GM12874 (cell line): ENCODE results near the gene TLR8.

ENCODE experiments used
- TF ChIP-seq, protein P1 (sequence below): IDR thresholded peaks from 2 replicates; pipeline ENCODE4 v1.5.1; 2011; ENCODE audit warnings: low read depth, mild to moderate bottlenecking, control low read depth, low read length, moderate library complexity; ENCODE audit not compliant: insufficient read depth

The TLR8 gene

DNA sequence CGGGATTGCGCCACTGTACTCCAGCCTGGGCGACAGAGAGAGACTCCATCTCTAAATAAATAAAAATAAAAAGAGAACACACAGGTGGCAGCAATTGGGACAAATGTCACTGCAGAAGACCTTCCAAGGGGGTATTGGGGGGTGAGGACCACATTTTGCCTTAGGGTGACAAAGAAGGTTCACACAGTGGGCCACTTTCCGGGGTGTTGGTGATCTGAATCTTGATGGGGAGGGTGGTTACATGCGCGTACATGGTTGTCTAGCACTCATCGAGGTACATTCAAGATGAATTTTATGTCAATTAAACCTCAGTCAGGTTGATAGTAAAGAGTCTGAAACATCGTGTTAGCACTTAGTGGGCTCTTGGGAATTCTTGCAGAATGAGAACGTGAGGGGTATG, 48.0 kb downstream of the TLR8 start:
- TF ChIP-seq, protein P1, sequence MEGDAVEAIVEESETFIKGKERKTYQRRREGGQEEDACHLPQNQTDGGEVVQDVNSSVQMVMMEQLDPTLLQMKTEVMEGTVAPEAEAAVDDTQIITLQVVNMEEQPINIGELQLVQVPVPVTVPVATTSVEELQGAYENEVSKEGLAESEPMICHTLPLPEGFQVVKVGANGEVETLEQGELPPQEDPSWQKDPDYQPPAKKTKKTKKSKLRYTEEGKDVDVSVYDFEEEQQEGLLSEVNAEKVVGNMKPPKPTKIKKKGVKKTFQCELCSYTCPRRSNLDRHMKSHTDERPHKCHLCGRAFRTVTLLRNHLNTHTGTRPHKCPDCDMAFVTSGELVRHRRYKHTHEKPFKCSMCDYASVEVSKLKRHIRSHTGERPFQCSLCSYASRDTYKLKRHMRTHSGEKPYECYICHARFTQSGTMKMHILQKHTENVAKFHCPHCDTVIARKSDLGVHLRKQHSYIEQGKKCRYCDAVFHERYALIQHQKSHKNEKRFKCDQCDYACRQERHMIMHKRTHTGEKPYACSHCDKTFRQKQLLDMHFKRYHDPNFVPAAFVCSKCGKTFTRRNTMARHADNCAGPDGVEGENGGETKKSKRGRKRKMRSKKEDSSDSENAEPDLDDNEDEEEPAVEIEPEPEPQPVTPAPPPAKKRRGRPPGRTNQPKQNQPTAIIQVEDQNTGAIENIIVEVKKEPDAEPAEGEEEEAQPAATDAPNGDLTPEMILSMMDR = no peak

DNA sequence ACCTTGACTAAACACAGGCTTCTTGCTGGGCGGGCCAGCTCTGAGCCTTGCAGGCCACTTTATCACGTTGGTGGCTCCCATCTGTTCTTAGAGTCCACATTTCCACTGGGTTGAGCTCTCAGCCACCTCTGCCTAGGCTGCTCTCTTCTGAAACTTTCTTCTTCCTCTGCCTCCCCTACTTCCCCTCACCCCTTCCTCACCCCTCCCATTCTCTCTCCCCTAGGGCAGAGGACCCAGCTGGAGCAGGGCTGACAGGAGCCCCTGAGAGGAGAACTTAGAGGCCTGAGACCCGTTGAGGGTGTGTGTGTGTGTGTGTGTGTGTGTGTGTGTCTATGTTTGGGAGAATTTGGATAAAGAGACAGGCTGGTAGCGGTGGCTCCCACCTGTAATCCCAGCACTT, 48.6 kb downstream of the TLR8 start:
- TF ChIP-seq, protein P1 = no peak

DNA sequence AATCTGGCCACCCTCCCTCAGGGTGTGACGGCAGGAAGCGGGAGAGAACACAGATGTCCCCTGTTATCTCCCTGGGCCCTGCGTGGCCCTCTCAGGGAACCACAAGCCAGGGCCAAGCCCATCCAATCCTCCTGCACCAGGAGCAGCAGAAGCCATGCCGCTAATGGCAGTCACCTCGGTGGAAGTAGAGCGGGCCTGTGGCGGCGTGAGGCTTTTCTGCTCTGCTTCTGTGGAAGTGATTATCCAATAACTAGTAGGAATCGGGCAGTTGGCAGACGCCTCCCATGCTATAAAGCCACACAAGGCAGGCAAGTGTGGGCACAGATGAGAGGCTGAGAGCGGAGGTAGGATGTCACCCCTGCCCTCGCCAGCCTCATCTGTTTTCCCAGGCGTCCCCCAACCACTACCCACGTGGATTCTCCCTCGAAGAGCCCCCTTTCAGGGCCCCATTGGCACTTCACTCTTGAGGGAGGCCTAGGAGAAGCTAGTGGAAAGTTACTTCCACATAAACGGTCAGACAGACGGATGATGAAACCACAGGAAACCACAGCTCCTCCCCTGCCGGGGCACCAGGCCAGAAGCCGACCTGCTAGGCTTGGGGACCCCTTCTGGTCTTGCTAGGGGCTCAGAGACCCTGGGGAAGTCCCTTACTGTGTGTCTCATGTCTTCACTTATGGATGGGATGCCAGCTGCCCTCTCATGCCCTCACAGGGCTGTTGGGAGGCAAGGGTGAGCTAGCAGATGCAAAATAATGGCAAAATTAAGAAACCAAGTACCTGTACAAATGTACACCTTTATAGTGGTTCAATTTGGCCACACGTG, 49.7 kb downstream of the TLR8 start:
- TF ChIP-seq, protein P1 = no peak

DNA sequence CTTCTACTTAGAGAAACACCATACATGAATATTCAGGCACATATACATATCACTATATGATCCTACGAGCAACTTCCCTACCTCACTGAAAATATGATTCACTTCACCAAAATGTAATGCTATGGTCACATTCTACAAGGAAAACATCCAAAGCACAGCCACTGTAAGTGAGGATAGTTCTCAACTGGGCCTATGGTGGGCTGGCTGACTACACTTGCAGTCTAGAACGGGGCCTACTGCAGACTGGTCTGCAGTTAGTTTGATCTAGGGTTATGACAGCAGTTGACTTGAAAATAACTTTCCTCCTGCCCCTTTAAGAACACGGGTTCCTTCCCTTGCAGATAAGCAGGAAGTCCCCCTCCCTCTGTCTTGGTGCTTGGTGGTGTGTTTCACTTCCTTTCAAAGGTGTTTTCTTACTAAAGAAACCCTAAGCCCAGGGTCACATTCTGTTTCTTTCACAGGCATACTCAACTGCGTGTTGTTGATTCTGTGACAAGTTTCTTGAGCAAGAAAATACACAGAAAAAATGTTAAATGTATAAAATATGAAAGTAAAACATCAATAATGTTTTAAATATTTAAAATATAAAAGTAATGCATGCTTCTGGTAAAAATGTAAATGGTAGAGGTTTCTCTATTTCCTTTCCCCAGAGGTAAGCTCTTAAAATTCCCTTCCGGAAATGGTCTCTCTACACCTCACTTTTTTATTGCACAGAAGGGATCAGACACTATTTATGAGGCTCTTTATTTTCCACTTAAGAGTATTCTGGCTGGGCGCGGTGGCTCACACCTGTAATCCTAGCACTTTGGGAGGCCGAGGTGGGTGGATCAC, 50.5 kb downstream of the TLR8 start:
- TF ChIP-seq, protein P1 = no peak

DNA sequence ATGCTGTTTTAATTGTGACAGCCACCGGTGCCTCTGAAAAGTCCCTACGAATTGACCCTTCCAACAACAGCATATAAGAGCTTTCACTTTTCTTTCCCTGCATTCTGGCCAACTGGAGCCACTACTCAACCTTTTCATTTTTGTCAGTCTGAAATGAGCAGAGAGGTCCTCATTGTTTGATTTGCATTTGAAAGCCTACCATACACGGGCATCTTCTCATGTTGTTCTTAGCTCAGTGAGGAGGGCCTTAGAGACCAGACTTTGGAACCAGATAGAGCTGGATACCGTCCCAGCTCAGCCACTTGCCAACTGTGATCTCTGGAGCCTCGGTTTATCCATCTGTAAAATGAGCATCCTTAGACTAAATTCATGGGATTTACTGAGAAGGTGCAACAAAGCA, 51.6 kb downstream of the TLR8 start:
- TF ChIP-seq, protein P1 = no peak

DNA sequence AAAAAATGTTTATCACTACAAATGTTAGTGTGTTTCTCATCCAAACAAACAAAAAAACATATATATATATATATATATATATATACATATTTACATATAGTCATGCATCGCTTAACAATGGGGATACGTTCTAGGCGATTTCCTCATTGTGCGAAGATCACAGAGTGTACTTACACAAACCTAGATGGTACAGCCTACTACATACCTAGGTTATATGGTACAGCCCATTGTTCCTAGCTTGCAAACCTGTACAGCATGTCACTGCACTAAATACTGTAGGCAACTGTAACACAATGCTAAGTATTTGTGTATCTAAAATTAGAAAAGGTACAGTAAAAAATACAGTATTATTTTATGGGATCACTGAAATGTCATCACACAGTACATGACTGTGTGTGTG, 52.0 kb downstream of the TLR8 start:
- TF ChIP-seq, protein P1 = no peak

DNA sequence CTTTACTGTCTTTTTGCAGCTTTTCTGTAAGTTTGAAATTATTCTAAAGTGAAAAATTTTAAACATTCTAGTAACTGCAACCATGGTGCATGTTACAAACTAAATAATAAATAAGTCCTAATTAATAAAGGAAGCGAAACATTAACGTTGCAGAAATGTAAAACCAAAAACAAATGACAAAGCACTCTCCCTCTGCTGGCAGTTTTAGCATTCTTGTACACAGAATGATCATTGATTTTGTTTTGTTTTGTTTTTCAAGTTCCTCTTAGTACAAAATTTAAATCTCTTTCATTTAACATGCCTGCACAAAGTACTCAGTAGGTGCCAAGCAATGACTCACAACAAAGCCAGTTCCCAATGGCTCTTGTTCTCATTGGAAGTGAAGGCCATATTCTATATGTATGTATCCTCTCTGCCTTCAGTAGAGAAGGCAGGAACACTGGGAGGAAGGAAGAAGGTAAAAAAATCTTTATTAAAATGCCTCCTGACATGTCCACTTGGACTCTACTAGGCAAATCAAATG, 54.8 kb downstream of the TLR8 start:
- TF ChIP-seq, protein P1 = no peak
